Left kidney (tissue), 2 donors: ENCODE measurements around the gene ZBTB39. TPM values are rescaled to one million over a fixed set of nuclear protein-coding genes. Genes with fewer than 3 reads are reported as not detected.
A peak's percentile ranks its signal among the peaks of the same experiment; 100 is the strongest.
"Not testable (repeated sequence)": the region's sequence is repeated elsewhere in the genome, so short reads cannot be mapped to it uniquely, and the experiment has no call there.

Experiments
- DNase-seq: peaks from one replicate; pipeline ENCODE4 v3.0.0-alpha.2; 2013
- polyA plus RNA-seq: library from polyadenylated mRNA; unstranded; fragments of 120-200 nt; gene quantifications from one replicate; pipeline ENCODE4 v1.2.1, GENCODE V29; 2013; ENCODE audit not compliant: insufficient read length

Gene ZBTB39
- polyA plus RNA-seq, 1 donor, result 13.4 TPM

GRCh38 chr12:57033431-57033830, 27.1 kb upstream of the ZBTB39 start:
- no peak for DNase-seq

DNA sequence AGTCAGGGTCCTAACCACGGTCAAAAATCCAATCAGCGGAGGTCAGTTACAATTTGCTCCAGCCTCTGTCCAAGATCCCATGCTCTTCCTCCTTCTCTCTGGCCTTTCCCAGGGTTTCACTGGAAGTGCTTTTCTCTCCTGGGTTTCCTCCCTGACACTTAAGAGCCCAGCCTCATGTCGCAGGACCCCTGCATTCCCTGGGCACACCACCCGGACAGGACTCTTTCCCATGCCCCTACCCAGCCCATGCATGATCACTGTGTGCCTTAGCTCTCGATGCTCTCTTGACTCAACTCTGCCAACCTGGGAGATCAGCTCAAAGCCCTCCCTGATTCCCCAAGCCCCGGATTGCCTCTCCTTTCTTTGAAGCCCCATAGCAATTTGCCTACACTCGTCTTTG, 25.4 kb upstream of the ZBTB39 start:
- no peak for DNase-seq

DNA sequence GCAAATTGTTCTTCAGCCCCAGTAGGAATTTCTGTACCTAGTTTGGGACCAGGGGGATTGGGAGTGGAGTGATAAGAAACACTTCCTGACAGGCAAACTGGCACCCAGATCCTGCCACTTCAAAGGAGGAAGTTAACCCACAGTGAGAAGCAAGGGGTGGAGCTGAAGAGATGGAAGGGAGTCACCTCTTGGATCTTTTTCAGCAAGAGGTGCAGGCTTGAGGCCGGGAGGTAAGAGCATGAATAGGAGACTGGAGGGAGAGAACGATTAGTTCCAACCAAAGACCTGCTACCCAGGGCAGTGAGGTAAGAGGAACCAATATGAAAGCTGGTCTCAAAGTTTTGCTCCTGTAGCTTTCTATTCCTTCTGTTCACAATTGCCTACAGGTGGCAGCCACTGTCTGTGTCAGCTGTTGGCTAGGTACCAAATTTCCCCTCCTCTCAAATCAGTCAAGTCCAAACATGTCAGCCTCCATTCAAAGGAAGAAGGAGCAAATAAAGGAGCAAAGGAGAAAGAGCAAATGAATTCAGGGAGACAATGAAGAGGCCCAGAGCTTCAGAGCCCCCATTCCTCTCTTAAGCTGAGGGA, 24.9 kb upstream of the ZBTB39 start:
- no peak for DNase-seq

DNA sequence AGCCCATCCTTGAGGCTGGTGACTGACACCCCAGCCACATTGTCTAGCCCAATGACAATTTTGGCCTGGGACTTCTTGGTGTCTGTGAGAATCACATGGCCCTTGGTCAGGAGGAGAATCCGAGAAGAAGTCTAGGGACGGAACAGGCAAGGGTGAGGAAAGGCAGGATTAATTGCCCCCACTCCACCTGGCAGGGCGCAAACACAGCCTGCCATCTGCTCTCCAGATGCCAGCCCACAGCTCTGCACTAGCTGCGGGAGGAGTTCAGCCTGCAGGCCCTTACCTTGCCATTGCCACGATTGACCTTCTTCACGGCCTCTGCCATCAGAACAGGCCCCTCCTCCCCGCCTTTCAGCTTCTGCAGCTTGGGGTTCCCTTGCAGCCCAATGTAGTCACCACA, 23.1 kb upstream of the ZBTB39 start:
- DNase-seq, result no peak

DNA sequence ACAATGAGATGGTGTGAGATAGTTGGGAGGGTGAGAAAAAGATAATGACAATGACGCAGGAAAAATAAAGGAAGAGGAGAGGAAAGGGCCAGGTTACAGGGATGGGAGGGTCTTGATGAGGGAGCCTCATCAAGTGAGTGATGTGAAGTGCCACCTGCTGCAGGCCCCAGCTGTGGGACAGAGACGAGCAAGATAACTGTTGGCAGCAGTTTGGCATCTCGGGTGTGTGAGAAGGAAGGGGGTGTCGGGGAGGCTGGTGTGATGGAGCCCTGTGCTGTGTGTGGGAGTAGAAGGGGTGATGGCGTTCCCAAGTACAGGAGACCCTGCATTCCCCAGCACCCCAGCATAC, 21.4 kb upstream of the ZBTB39 start:
- DNase-seq, result no peak

GRCh38 chr12:57027011-57027804, 20.9 kb upstream of the ZBTB39 start:
- DNase-seq, result no peak

- DNase-seq, result no peak
Observed at GRCh38 chr12:57025196-57025595, 18.9 kb upstream of the ZBTB39 start.

GRCh38 chr12:57022324-57022723, 16.0 kb upstream of the ZBTB39 start:
- DNase-seq, result not testable (repeated sequence)

- no peak for DNase-seq
Observed at GRCh38 chr12:57019983-57020719, 13.8 kb upstream of the ZBTB39 start.

- no peak for DNase-seq
Observed at GRCh38 chr12:57018906-57019305, 12.6 kb upstream of the ZBTB39 start.

GRCh38 chr12:57018353-57018752, 12.0 kb upstream of the ZBTB39 start:
- not testable (repeated sequence) for DNase-seq

DNA sequence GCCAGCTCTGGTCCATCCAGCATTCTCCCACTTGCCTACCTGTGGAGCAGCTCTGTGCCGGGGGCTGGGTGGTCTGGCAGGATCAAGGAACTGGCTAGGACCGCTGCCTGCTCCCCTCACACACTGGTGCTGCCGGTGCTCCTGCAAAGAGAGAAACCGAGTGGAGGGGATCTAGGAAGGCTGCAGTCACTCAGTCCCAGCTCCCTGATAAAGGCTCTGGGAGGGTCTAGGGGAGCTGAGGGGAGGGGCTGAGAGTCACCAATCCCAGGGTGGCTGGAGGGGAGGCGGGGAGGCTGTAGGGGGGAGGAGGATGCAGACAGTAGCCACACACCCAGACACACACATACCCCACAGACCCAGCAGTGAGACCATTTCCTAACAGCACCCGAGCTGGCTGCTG, 10.0 kb upstream of the ZBTB39 start, which contains the start of gene TAC3:
Gene TAC3, minus strand, starts transcription at position 182 of the 400 bp plus-strand sequence. CDS start 732 bp downstream, outside the sequence.
- no peak for DNase-seq

DNA sequence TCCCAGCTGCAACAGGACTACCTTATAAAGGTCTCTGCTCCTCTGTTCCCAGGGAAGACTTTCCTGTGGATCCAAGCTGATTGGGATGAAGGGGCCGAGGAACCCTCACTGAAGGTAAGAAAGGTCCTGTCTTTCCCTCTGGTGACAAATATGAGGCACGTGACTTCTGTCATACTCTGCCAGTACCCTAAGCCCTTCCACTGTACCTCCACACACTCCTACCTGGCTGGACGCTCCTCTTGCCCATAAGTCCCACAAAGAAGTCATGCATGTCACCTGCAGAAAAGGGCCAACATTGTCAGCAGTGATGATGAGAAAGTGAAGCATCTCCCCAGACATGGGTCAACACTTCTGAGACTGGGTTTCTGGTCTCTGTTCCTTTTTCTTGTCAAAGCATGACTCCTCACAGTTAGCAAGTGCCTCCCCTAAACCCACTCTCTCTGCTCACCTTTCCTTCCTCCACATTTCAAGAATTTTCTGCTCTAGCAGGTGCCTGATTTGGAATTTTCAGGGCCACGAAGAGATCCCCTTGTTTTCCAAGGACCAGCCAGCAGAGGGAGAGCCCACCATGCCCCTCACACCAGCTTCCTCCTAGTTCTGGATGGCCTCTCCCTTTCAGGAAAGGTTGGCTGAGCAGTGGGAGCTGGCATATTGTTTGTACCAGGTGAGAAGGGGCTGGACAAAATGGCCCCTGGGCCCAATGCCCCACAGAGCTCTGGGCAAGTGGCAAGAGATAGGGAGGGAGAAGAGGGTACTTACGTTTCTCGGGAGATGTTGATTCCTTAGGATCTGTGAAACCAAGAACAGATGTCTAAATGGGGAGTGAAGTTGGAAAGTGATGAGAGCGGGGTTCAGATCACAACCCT, 6.5 kb upstream of the ZBTB39 start:
- no peak for DNase-seq

DNA sequence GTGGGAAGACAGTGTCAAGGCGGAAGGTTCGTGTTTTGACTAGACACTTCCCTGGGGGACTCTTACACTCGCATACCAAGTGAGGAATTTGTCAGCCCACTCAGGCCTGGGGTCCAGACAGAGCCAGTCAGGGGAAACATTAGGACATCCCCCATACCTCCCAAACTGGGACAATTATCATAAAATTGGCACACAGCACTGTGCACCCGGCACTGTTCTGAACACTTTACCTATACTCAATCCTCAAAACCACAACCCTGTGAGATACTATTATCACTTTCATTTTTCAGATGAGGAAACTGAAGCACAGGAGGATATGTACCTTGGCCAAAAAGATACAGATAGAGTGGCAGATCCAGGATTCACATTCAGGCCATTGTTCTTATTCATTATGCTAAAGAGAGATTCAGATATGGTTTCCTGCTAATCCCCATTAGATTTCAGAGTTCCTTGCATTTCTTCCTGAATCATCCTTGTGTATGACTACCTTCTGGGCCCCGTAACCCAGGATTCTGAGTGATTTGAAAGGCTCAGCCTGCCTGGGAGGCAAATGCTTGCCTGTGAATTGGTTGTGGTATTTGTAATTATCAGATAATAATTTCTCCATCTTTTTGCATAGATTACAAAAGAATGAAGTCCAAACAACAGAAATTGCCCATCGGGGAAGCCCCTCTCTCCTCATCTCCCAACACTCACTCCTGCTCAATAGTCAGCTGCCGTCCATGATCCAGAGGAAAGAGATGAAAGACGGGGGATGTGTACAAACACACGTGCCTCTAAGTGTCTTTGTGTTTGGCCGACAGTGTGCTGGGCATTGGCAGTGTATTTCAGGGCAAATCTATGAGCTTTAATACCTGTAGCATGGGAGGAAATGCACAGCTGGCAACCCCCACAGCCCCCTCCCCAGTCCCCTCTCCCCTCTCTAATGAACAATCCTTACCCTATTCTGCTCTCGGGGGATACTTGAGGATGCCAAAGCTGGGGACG, 5.4 kb upstream of the ZBTB39 start:
- DNase-seq, result no peak

GRCh38 chr12:57010627-57011247, 4.4 kb upstream of the ZBTB39 start:
- no peak for DNase-seq

GRCh38 chr12:57009949-57010626, 3.7 kb upstream of the ZBTB39 start:
- no peak for DNase-seq

DNA sequence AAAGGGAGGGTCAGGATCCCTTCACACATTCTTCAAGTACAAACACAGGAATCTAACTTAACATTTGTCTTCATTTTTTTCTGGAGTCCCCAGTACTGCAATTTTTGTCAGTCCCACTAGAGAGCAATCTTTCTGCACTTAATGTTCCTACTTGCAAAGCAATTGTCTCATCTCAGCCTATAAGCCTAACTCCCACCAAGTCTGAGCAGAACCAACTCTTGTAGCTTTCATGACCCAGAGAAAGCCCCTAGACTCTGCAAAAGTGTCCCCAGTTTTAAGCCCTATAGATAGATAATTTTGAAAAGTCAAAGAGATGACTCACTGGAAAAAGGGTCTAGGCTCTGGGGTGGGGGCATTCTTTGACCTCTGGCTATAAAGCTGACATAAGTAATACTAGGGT, 1.8 kb upstream of the ZBTB39 start:
- DNase-seq, result peak; percentile 63

GRCh38 chr12:57006809-57007475, 596 bp upstream of the ZBTB39 start:
- DNase-seq, result no peak

DNA sequence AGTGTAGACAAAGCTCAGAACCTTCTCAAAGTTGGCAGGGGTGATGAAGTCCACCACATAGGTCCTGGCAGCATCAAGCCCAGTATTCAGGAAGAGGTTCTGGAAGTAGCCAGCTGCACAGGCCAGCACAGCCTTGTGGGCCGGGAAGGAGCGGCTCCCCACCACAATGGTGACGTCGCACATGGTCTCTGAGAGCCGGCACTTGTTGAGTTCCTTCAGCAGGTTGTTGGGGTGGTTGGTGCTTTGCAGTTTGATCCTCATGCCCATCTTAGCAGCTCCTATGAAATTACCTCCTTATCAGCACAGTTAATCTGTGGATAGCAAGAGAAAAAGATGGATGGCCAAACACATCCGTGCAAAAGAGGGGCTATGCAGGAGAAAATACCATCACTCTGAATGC, 1.7 kb downstream of the ZBTB39 start:
- no peak for DNase-seq
